K562 (cell line): Measurements from ENCODE around the gene FSTL1. TPM values are rescaled to one million over a fixed set of nuclear protein-coding genes. Genes with fewer than 3 reads are reported as not detected.

Experiments
- ATAC-seq: fragments of 200-7000 bp; cut with Tn5 transposase; 3 replicates; pipeline ENCODE4 v1.9.1; 2020; ENCODE audit warnings: moderate library complexity
- BruUV-seq: library from RNA; stranded (reverse); fragments of 400-500 nt; replicated peaks from 2 replicates; lab custom pipeline; 2021; lab: Mats Ljungman, UMichigan
- CTCF ChIA-PET: fragments of 300-600 bp; formaldehyde crosslinking; extraction: SDS; loops from one replicate; lab custom pipeline; 2021; ENCODE audit warnings: low intra/inter-chr PET ratio; lab: Yijun Ruan, JAX
- POLR2A ChIA-PET: fragments of 300-600, 350-650 bp; sonication (Branson Sonifier 250); formaldehyde crosslinking; extraction: SDS; loops from one replicate; lab custom pipeline; 2021; ENCODE audit warnings: antibody characterized with exemption, inconsistent platforms; lab: Yijun Ruan, JAX
- DNase-seq, 4 experiments: peaks; one replicate each; pipeline versions ENCODE4 v3.0.0 to v3.0.0-alpha.2; 2011 to 2018; ENCODE audit warnings: low spot score in 3 of 4, mixed read lengths in 3 of 4; ENCODE audit errors: extremely low read depth in 1 of 4
- FAIRE-seq: peaks from 2 replicates; lab custom pipeline; 2011; peaks lifted over from hg19 to GRCh38; lab: Jason Lieb, UNC
- H2AFZ ChIP-seq: 2 replicates; pipeline ENCODE4 v1.6.0; 2011; ENCODE audit warnings: low read depth, low read length, control low read depth, inconsistent platforms
- H3K27ac ChIP-seq: fragments of 200-600 bp; 3 replicates; pipeline ENCODE4 v1.8.0; 2011; ENCODE audit warnings: low read depth, mild to moderate bottlenecking, control low read depth, inconsistent platforms, low read length, moderate library complexity, mixed read lengths; ENCODE audit errors: extremely low read depth
- H3K27me3 ChIP-seq, 2 experiments: fragments of 300-600 bp in 1 of 2; 2 replicates in 1 of 2; 3 replicates in 1 of 2; pipeline versions ENCODE4 v1.6.0 to v1.8.0; 2011; ENCODE audit warnings: inconsistent platforms in 2 of 2, low read length in 2 of 2, mild to moderate bottlenecking in 1 of 2, mixed read lengths in 1 of 2, moderate library complexity in 1 of 2; ENCODE audit not compliant: control insufficient read depth in 2 of 2, insufficient read depth in 2 of 2
- H3K36me3 ChIP-seq: fragments of 300-600 bp; 3 replicates; pipeline ENCODE4 v1.8.0; 2011; ENCODE audit warnings: mild to moderate bottlenecking, low read length, inconsistent platforms; ENCODE audit not compliant: control insufficient read depth, insufficient read depth
- H3K4me1 ChIP-seq, 2 experiments: fragments of 200-600 bp in 1 of 2; replicated peaks in 1 of 2; 2 replicates in 1 of 2; 3 replicates in 1 of 2; pipeline versions ENCODE4 v1.5.1 to v1.8.0; 2011; ENCODE audit warnings: inconsistent platforms in 2 of 2, low read length in 2 of 2, mild to moderate bottlenecking in 1 of 2, mixed read lengths in 1 of 2, moderate library complexity in 1 of 2; ENCODE audit not compliant: control insufficient read depth in 2 of 2, insufficient read depth in 2 of 2
- H3K4me2 ChIP-seq: 2 replicates; pipeline ENCODE4 v1.6.1; 2011; ENCODE audit warnings: low read length, control low read depth, inconsistent platforms, mixed read lengths; ENCODE audit not compliant: insufficient read depth
- H3K4me3 ChIP-seq: fragments of 200-600 bp; sonication (generic), shearing (Covaris generic); 2 replicates; pipeline ENCODE4 v1.5.1; 2016; ENCODE audit warnings: control low read depth, inconsistent platforms
- H3K79me2 ChIP-seq: fragments of 200-600 bp; 3 replicates; pipeline ENCODE4 v1.8.0; 2011; ENCODE audit warnings: low read length, inconsistent platforms; ENCODE audit not compliant: control insufficient read depth, insufficient read depth
- H3K9ac ChIP-seq, 2 experiments: 2 replicates each; pipeline versions ENCODE4 v1.6.0 to v1.6.1; 2011; ENCODE audit warnings: low read depth in 2 of 2, low read length in 2 of 2, control low read depth in 1 of 2, inconsistent platforms in 1 of 2, mild to moderate bottlenecking in 1 of 2, mixed read lengths in 1 of 2; ENCODE audit not compliant: insufficient read depth in 1 of 2
- H3K9me1 ChIP-seq: one replicate; pipeline ENCODE4 v1.6.0; 2011; ENCODE audit warnings: inconsistent platforms, mild to moderate bottlenecking, low read length, moderate library complexity; ENCODE audit not compliant: control insufficient read depth, insufficient read depth
- H3K9me3 ChIP-seq: replicated peaks from 2 replicates; pipeline ENCODE4 v1.5.1; 2011; ENCODE audit warnings: low read depth, low read length, inconsistent platforms; ENCODE audit not compliant: control insufficient read depth, insufficient read depth
- H4K20me1 ChIP-seq: replicated peaks from 2 replicates; pipeline ENCODE4 v1.6.1; 2011; ENCODE audit warnings: low read length, inconsistent platforms, mixed read lengths; ENCODE audit not compliant: control insufficient read depth, insufficient read depth
- CREB5 ChIP-seq: fragments of 250-450 bp; sonication (Bioruptor Pico); IDR thresholded peaks from 2 replicates; pipeline ENCODE4 v1.5.0; 2020; ENCODE audit warnings: mild to moderate bottlenecking
- DMBX1 ChIP-seq: fragments of 250-450 bp; sonication (Bioruptor Pico); IDR thresholded peaks from 2 replicates; pipeline ENCODE4 v1.8.0; 2022; ENCODE audit warnings: inconsistent platforms, mild to moderate bottlenecking, moderate library complexity, borderline replicate concordance
- FOXK2 ChIP-seq, 2 experiments: fragments of 450-650 bp; IDR thresholded peaks in 1 of 2; conservative IDR thresholded peaks in 1 of 2; 2 replicates each; pipeline ENCODE4 v1.6.1; 2016; ENCODE audit warnings: low read depth in 2 of 2, mild to moderate bottlenecking in 1 of 2
- GATA2 ChIP-seq: sonication (generic); formaldehyde crosslinking; IDR thresholded peaks from 2 replicates; pipeline ENCODE4 v1.4.0; 2020; ENCODE audit warnings: mild to moderate bottlenecking, missing genetic modification reagents
- MAFF ChIP-seq: IDR thresholded peaks from 2 replicates; pipeline ENCODE4 v1.6.1; 2012; ENCODE audit warnings: low read length, improper control_type of control experiment
- SP2 ChIP-seq: IDR thresholded peaks from 2 replicates; pipeline ENCODE4 v1.6.1; 2011; ENCODE audit warnings: mild to moderate bottlenecking, low read depth, low read length, moderate library complexity; ENCODE audit not compliant: poor library complexity, severe bottlenecking; ENCODE audit errors: extremely low read depth
- YBX1 ChIP-seq: fragments of 450-650 bp; IDR thresholded peaks from 2 replicates; pipeline ENCODE4 v1.7.1; 2016; ENCODE audit warnings: mild to moderate bottlenecking
- ZFX ChIP-seq: sonication (generic); formaldehyde crosslinking; IDR thresholded peaks from 2 replicates; pipeline ENCODE4 v1.8.0; 2022; ENCODE audit warnings: mild to moderate bottlenecking, missing genetic modification reagents, moderate library complexity
- ZNF561 ChIP-seq: fragments of 450-650 bp; formaldehyde crosslinking; conservative IDR thresholded peaks from 2 replicates; pipeline ENCODE4 v1.4.0; 2020; ENCODE audit warnings: mild to moderate bottlenecking, moderate library complexity
- ZNF695 ChIP-seq: fragments of 450-650 bp; formaldehyde crosslinking; IDR thresholded peaks from 2 replicates; pipeline ENCODE4 v1.4.0; 2020; ENCODE audit warnings: mild to moderate bottlenecking, moderate library complexity
- WGBS: fragments of 100-300 bp; shearing (Covaris generic); methylation state at CpG from one replicate; pipeline ENCODE4 v1.1.6; 2016; ENCODE audit warnings: low coverage, mixed read lengths; ENCODE audit not compliant: insufficient coverage; ENCODE audit errors: missing lambda C conversion rate; 5-methylcytosine and 5-hydroxymethylcytosine counted together
- in situ Hi-C: fragments of 300-500 bp; cut with MboI; formaldehyde crosslinking; loops from 4 replicates; pipeline ENCODE4 v1.15.0; 2018; ENCODE audit warnings: inconsistent platforms, mixed read lengths
- intact Hi-C: fragments of 100-400 bp; cut with micrococcal nuclease; formaldehyde crosslinking; loops from 2 replicates; pipeline ENCODE4 v1.14.2; 2022
- polyA plus RNA-seq, 8 experiments: library from polyadenylated mRNA; depleted of rRNA in 4 of 8; stranded (reverse) in 5 of 8; unstranded in 3 of 8; fragments of >200 nt; fragmentation: Nextera tagmentation in 2 of 8; fragmentation: Illumina TruSeq in 1 of 8; extraction: Ambion mirVana in 2 of 8; extraction: Trizol in 1 of 8; gene quantifications; 2 replicates each; pipeline versions ENCODE4 v1.2.1 to v1.2.3, GENCODE V29; 2011 to 2014; ENCODE audit warnings: inconsistent platforms in 1 of 8, missing spikeins in 1 of 8
- total RNA-seq, 7 experiments: library from RNA; depleted of rRNA in 6 of 7; stranded (reverse); fragments of >200 nt in 6 of 7; fragmentation: Illumina TruSeq in 2 of 7; extraction: Trizol in 2 of 7; gene quantifications; 2 replicates each; pipeline versions ENCODE4 v1.2.1 to v1.2.3, GENCODE V29; 2011 to 2021; ENCODE audit warnings: low replicate concordance in 1 of 7
- TF ChIP-seq, protein P1 (sequence below): fragments of 200-800 bp; sonication (Bioruptor generic); IDR thresholded peaks from 2 replicates; pipeline ENCODE4 v1.6.1; 2017; ENCODE audit warnings: missing genetic modification characterization, missing compliant biosample characterization
- TF ChIP-seq, protein P2 (sequence below): fragments of 250-450 bp; sonication (Bioruptor Pico); IDR thresholded peaks from 2 replicates; pipeline ENCODE4 v1.4.0; 2020; ENCODE audit warnings: mild to moderate bottlenecking, moderate library complexity

FSTL1 gene
- total and polyA plus RNA-seq, 9 of the 15 experiments (the other 6 are each of a cell fraction or from before 2014, with no cell fraction given): 0.01 to 0.58 (median 0.08) TPM; not detected in 2

- no peak for TF ChIP-seq SP2
- TF ChIP-seq GATA2 (CRISPR knock-in tag): no peak
- TF ChIP-seq YBX1: no peak
- no peak for TF ChIP-seq ZNF695 (CRISPR knock-in tag)
- no peak for TF ChIP-seq FOXK2 (conservative IDR thresholded peaks at IDR 0.05 in 1 of 2, IDR thresholded peaks at IDR 0.05 in 1 of 2; ENCODE audit: low read depth in 2 of 2)
- no peak for TF ChIP-seq CREB5 (CRISPR knock-in tag)
- no peak for TF ChIP-seq DMBX1 (CRISPR knock-in tag)
- no peak for TF ChIP-seq ZFX (CRISPR knock-in tag)
- no peak for TF ChIP-seq ZNF561
- TF ChIP-seq, protein P1, sequence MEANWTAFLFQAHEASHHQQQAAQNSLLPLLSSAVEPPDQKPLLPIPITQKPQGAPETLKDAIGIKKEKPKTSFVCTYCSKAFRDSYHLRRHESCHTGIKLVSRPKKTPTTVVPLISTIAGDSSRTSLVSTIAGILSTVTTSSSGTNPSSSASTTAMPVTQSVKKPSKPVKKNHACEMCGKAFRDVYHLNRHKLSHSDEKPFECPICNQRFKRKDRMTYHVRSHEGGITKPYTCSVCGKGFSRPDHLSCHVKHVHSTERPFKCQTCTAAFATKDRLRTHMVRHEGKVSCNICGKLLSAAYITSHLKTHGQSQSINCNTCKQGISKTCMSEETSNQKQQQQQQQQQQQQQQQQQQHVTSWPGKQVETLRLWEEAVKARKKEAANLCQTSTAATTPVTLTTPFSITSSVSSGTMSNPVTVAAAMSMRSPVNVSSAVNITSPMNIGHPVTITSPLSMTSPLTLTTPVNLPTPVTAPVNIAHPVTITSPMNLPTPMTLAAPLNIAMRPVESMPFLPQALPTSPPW (CRISPR knock-in tag): no peak
- TF ChIP-seq, protein P2, sequence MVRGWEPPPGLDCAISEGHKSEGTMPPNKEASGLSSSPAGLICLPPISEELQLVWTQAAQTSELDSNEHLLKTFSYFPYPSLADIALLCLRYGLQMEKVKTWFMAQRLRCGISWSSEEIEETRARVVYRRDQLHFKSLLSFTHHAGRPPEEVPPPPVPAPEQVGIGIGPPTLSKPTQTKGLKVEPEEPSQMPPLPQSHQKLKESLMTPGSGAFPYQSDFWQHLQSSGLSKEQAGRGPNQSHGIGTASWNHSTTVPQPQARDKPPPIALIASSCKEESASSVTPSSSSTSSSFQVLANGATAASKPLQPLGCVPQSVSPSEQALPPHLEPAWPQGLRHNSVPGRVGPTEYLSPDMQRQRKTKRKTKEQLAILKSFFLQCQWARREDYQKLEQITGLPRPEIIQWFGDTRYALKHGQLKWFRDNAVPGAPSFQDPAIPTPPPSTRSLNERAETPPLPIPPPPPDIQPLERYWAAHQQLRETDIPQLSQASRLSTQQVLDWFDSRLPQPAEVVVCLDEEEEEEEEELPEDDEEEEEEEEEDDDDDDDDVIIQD: no peak
- no peak for TF ChIP-seq MAFF
- TF ChIP-seq, all 486 proteins: peak for 0
- Histone ChIP-seq H3K9ac (no peak overlapping the region), H3K4me1 (no peaks in the 10 kb centered on the region), H3K27ac (no peak overlapping the region), H3K9me3 (no peaks in the 10 kb centered on the region), H3K4me2 (no peak overlapping the region), H3K36me3 (no peaks in the 10 kb centered on the region), H3K79me2 (no peaks in the 10 kb centered on the region), H3K9me1 (no peaks in the 10 kb centered on the region), H3K27me3 (peaks cover 0 to 7% of the 10 kb centered on the region in 2 experiments; a peak in 1 of 5 replicates), H2AFZ (no peak overlapping the region), H3K4me3 (no peak overlapping the region), H4K20me1 (no peaks in the 10 kb centered on the region; the same call in 1 of the 2 replicates)
- WGBS: 0% methylated on average over 1 of the region's 2 CpGs
- ATAC-seq (no peak), DNase-seq (no peak), FAIRE-seq (no peak)
- ChIA-PET CTCF (no interaction called here), POLR2A (no interaction called here)
- no TSS peak for BruUV-seq
- intact Hi-C loops: no loop called here
- in situ Hi-C loops: no loop called here
Measured at GRCh38 chr3:120489421-120489820, 38.6 kb upstream of the FSTL1 start.
